Measurements from ENCODE around the gene ZNF280A.

The ZNF280A gene

GRCh38 chr22:22465094-22465602 is 54.9 kb downstream of the ZNF280A start:
- no peak for DNase-seq

DNA sequence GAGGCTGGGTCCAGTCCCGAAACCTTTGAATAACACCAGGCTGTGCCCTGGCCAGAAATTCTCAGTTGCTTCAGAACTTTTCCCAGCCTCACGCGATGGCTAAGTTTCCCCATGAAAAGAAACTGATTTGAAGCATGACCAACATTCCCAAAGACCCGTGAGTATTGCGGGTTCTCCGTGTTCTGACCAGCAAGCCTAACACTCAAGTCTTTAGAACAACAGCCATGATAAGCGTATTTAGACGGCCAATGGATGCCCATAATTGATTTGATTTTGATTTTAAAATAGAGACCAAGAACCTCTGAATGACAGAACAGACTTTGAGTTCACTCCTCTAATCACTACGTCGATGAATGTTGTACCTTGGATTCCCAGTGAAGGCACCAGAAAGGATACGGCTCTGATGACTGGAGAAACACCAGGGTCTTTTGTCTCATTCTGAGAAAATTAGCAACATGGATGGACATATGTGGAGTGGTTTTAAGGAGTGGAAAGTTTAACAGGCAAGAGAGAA is 55.5 kb downstream of the ZNF280A start:
- no peak for DNase-seq

GRCh38 chr22:22463855-22464540 is 56.1 kb downstream of the ZNF280A start:
- no peak for DNase-seq

Data from NCI-H1048 (cell line).